ENCODE data around the gene FILIP1L. TPM values are rescaled to one million over a fixed set of nuclear protein-coding genes. Genes with fewer than 3 reads are reported as not detected.

Gene FILIP1L
- total RNA-seq, 1 experiment from 2014 or later: 0.07 TPM

- H3K36me3 ChIP-seq (replicated peaks; ENCODE audit: control insufficient read depth, insufficient read depth, low read length): no peaks in the 10 kb centered on the region
- DNase-seq: no peak
- no peak overlapping the region for H3K4me3 ChIP-seq (ENCODE audit: insufficient read depth, low read depth, low read length)
- no peaks in the 10 kb centered on the region for H3K27me3 ChIP-seq (ENCODE audit: control insufficient read depth, insufficient read depth, low read length)
These were observed 175.9 kb downstream of the FILIP1L start for GRCh38 chr3:99938270-99938911.

- DNase-seq: peak; percentile 19
- no peak overlapping the region for H3K4me3 ChIP-seq (ENCODE audit: insufficient read depth, low read depth, low read length)
- H3K27me3 ChIP-seq (ENCODE audit: control insufficient read depth, insufficient read depth, low read length): no peaks in the 10 kb centered on the region
- no peaks in the 10 kb centered on the region for H3K36me3 ChIP-seq (replicated peaks; ENCODE audit: control insufficient read depth, insufficient read depth, low read length)
These were observed 179.1 kb downstream of the FILIP1L start for GRCh38 chr3:99934975-99935797.

- no peak overlapping the region for H3K4me3 ChIP-seq (ENCODE audit: insufficient read depth, low read depth, low read length)
- DNase-seq: no peak
- H3K36me3 ChIP-seq (replicated peaks; ENCODE audit: control insufficient read depth, insufficient read depth, low read length): no peaks in the 10 kb centered on the region
- no peaks in the 10 kb centered on the region for H3K27me3 ChIP-seq (ENCODE audit: control insufficient read depth, insufficient read depth, low read length)
These were observed 180.1 kb downstream of the FILIP1L start for GRCh38 chr3:99933971-99934750.

GRCh38 chr3:99931059-99931458 lies 183.2 kb downstream of the FILIP1L start:
- no peak overlapping the region for H3K4me3 ChIP-seq (ENCODE audit: insufficient read depth, low read depth, low read length)
- DNase-seq: no peak
- H3K27me3 ChIP-seq (ENCODE audit: control insufficient read depth, insufficient read depth, low read length): no peaks in the 10 kb centered on the region
- no peaks in the 10 kb centered on the region for H3K36me3 ChIP-seq (replicated peaks; ENCODE audit: control insufficient read depth, insufficient read depth, low read length)

- no peak for DNase-seq
- no peaks in the 10 kb centered on the region for H3K27me3 ChIP-seq (ENCODE audit: control insufficient read depth, insufficient read depth, low read length)
- H3K4me3 ChIP-seq (ENCODE audit: insufficient read depth, low read depth, low read length): no peak overlapping the region
These were observed 184.6 kb downstream of the FILIP1L start for GRCh38 chr3:99929745-99930139.

GRCh38 chr3:99928771-99929744 lies 185.2 kb downstream of the FILIP1L start:
- H3K36me3 ChIP-seq (replicated peaks; ENCODE audit: control insufficient read depth, insufficient read depth, low read length): no peaks in the 10 kb centered on the region
- DNase-seq: no peak
- H3K27me3 ChIP-seq (ENCODE audit: control insufficient read depth, insufficient read depth, low read length): no peaks in the 10 kb centered on the region
- H3K4me3 ChIP-seq (ENCODE audit: insufficient read depth, low read depth, low read length): no peak overlapping the region

More at GRCh38 chr3:99929745-99930139, 184.6 kb downstream of the FILIP1L start:
- no peaks in the 10 kb centered on the region for H3K36me3 ChIP-seq (replicated peaks; ENCODE audit: control insufficient read depth, insufficient read depth, low read length)

- H3K4me3 ChIP-seq (ENCODE audit: insufficient read depth, low read depth, low read length): no peak overlapping the region
- no peaks in the 10 kb centered on the region for H3K36me3 ChIP-seq (replicated peaks; ENCODE audit: control insufficient read depth, insufficient read depth, low read length)
- DNase-seq: peak; percentile 24
- no peaks in the 10 kb centered on the region for H3K27me3 ChIP-seq (ENCODE audit: control insufficient read depth, insufficient read depth, low read length)
These were observed 186.4 kb downstream of the FILIP1L start for GRCh38 chr3:99927671-99928457.

- Histone ChIP-seq H3K36me3 (replicated peaks; ENCODE audit: control insufficient read depth, insufficient read depth, low read length) (no peaks in the 10 kb centered on the region), H3K27me3 (ENCODE audit: control insufficient read depth, insufficient read depth, low read length) (no peaks in the 10 kb centered on the region), H3K4me3 (ENCODE audit: insufficient read depth, low read depth, low read length) (no peak overlapping the region)
- DNase-seq: no peak
These were observed 188.6 kb downstream of the FILIP1L start for GRCh38 chr3:99925584-99926230.

- no peak for DNase-seq
- Histone ChIP-seq H3K36me3 (replicated peaks; ENCODE audit: control insufficient read depth, insufficient read depth, low read length) (no peaks in the 10 kb centered on the region), H3K27me3 (ENCODE audit: control insufficient read depth, insufficient read depth, low read length) (no peaks in the 10 kb centered on the region), H3K4me3 (ENCODE audit: insufficient read depth, low read depth, low read length) (no peak overlapping the region)
These were observed 190.4 kb downstream of the FILIP1L start for GRCh38 chr3:99923873-99924272.

GRCh38 chr3:99921986-99922385 lies 192.3 kb downstream of the FILIP1L start:
- Histone ChIP-seq H3K4me3 (ENCODE audit: insufficient read depth, low read depth, low read length) (no peak overlapping the region), H3K27me3 (ENCODE audit: control insufficient read depth, insufficient read depth, low read length) (no peaks in the 10 kb centered on the region), H3K36me3 (replicated peaks; ENCODE audit: control insufficient read depth, insufficient read depth, low read length) (no peaks in the 10 kb centered on the region)
- no peak for DNase-seq

- Histone ChIP-seq H3K36me3 (replicated peaks; ENCODE audit: control insufficient read depth, insufficient read depth, low read length) (no peaks in the 10 kb centered on the region), H3K27me3 (ENCODE audit: control insufficient read depth, insufficient read depth, low read length) (no peaks in the 10 kb centered on the region), H3K4me3 (ENCODE audit: insufficient read depth, low read depth, low read length) (no peak overlapping the region)
- no peak for DNase-seq
These were observed 193.0 kb downstream of the FILIP1L start for GRCh38 chr3:99921377-99921695.

- no peaks in the 10 kb centered on the region for H3K27me3 ChIP-seq (ENCODE audit: control insufficient read depth, insufficient read depth, low read length)
- no peak overlapping the region for H3K4me3 ChIP-seq (ENCODE audit: insufficient read depth, low read depth, low read length)
- no peak for DNase-seq
- no peaks in the 10 kb centered on the region for H3K36me3 ChIP-seq (replicated peaks; ENCODE audit: control insufficient read depth, insufficient read depth, low read length)
These were observed 193.6 kb downstream of the FILIP1L start for GRCh38 chr3:99920481-99921376.

Measured in H7 (cell line).